ENCODE measurements around the gene CXXC5. TPM values are rescaled to one million over a fixed set of nuclear protein-coding genes. Genes with fewer than 3 reads are reported as not detected.

CXXC5 gene
- total RNA-seq, 6 experiments from 2014 or later = 44.5 to 84.9 (median 66.4) TPM

- Histone ChIP-seq H3K9me3 (no peaks in the 10 kb centered on the region), H3K36me3 (peaks cover 0 to 10% (median 0%) of the 10 kb centered on the region in 4 donors), H3K4me1 (peaks cover 0 to 66% (median 31%) of the 10 kb centered on the region in 4 donors), H3K4me3 (no peak overlapping the region), H3K27ac (peak overlapping the region; percentile 24 to 59 (median 29)), H3K27me3 (no peaks in the 10 kb centered on the region)
- TF ChIP-seq CTCF (IDR thresholded peaks at IDR 0.05) (no peak), POLR2A (IDR thresholded peaks at IDR 0.05) (no peak)
- ATAC-seq = peak; percentile 64 to 81 (median 75)
- intact Hi-C loops (cut with DNase I) = loop anchor here (5.0 kb wide), 2 partner anchors 45 to 50 kb away; no protein-coding TSS in a partner anchor
- WGBS (ENCODE audit: insufficient coverage, low coverage, low lambda C conversion rate, missing lambda C conversion rate) = no CpG with 5 or more reads among the region's 6 CpGs
- peak; percentile 77 to 96 (median 86) for DNase-seq
Measured at GRCh38 chr5:139687656-139688055, 39.5 kb downstream of the CXXC5 start.

- ATAC-seq (no peak), DNase-seq (peak in 1 of 3 donors; percentile 52)
- no peaks in the 10 kb centered on the region for H3K27me3 ChIP-seq
- TF ChIP-seq POLR2A (IDR thresholded peaks at IDR 0.05) (no peak), CTCF (IDR thresholded peaks at IDR 0.05) (no peak)
- intact Hi-C loops (cut with DNase I) = loop anchor here (5.0 kb wide), 2 partner anchors 46 to 51 kb away; no protein-coding TSS in a partner anchor
- H3K4me1 ChIP-seq = peaks cover 0 to 63% (median 31%) of the 10 kb centered on the region in 4 donors
- H3K27ac ChIP-seq = peak overlapping the region in 1 of 3 donors; percentile 37
- 50% methylated on average over 2 of the region's 14 CpGs for WGBS (ENCODE audit: insufficient coverage, low coverage, low lambda C conversion rate, missing lambda C conversion rate)
- no peaks in the 10 kb centered on the region for H3K9me3 ChIP-seq
- H3K4me3 ChIP-seq = no peak overlapping the region
- peaks cover 0 to 4% (median 0%) of the 10 kb centered on the region in 4 donors for H3K36me3 ChIP-seq
Measured at GRCh38 chr5:139688088-139688702, 40.0 kb downstream of the CXXC5 start.

GRCh38 chr5:139688751-139689372 is 40.7 kb downstream of the CXXC5 start:
- H3K27me3 ChIP-seq = no peaks in the 10 kb centered on the region
- peaks cover 0 to 58% (median 29%) of the 10 kb centered on the region in 4 donors for H3K4me1 ChIP-seq
- 69% methylated on average over 2 of the region's 8 CpGs for WGBS (ENCODE audit: insufficient coverage, low coverage, low lambda C conversion rate, missing lambda C conversion rate)
- no peaks in the 10 kb centered on the region for H3K9me3 ChIP-seq
- no peak overlapping the region for H3K27ac ChIP-seq
- ATAC-seq (no peak), DNase-seq (no peak)
- intact Hi-C loops (cut with DNase I) = loop anchor here (5.0 kb wide), 2 partner anchors 47 to 52 kb away; no protein-coding TSS in a partner anchor
- H3K36me3 ChIP-seq = no peaks in the 10 kb centered on the region
- no peak overlapping the region for H3K4me3 ChIP-seq
- TF ChIP-seq CTCF (IDR thresholded peaks at IDR 0.05) (no peak), POLR2A (IDR thresholded peaks at IDR 0.05) (no peak)

- ATAC-seq = peak in 3 of 4 donors; percentile 1 to 4 (median 2)
- Histone ChIP-seq H3K9me3 (no peaks in the 10 kb centered on the region), H3K4me3 (no peak overlapping the region), H3K4me1 (peaks cover 0 to 50% (median 24%) of the 10 kb centered on the region in 4 donors), H3K27me3 (no peaks in the 10 kb centered on the region), H3K36me3 (no peaks in the 10 kb centered on the region), H3K27ac (no peak overlapping the region)
- no peak for DNase-seq
- WGBS (ENCODE audit: insufficient coverage, low coverage, low lambda C conversion rate, missing lambda C conversion rate) = 22% methylated on average over 4 of the region's 16 CpGs
- no peak for TF ChIP-seq POLR2A (IDR thresholded peaks at IDR 0.05)
- no peak for TF ChIP-seq CTCF (IDR thresholded peaks at IDR 0.05)
- intact Hi-C loops (cut with DNase I) = loop anchor here (5.0 to 10.0 kb wide), 4 partner anchors 47 to 75 kb away; no protein-coding TSS in a partner anchor
Measured at GRCh38 chr5:139689631-139690063, 41.5 kb downstream of the CXXC5 start.

Measured in right lobe of liver (tissue), 6 donors.